ENCODE measurements around the gene SETDB2.

SETDB2 gene

GRCh38 chr13:49443704-49444523 lies at the start of gene SETDB2, which contains the start of gene CAB39L:
Gene SETDB2, plus strand, starts transcription at chr13:49444274. Its CDS starts 7,620 bp downstream, at chr13:49451894.
Gene CAB39L, minus strand, starts transcription at chr13:49444064. Its CDS starts 61,154 bp downstream, at chr13:49382910.
- peak; percentile 97 to 98 for DNase-seq

- no peak for DNase-seq
Observed at GRCh38 chr13:49395451-49395865, 48.6 kb upstream of the SETDB2 start.

- DNase-seq = no peak
Observed at GRCh38 chr13:49395878-49396380, 48.1 kb upstream of the SETDB2 start.

- no peak for DNase-seq
Observed at GRCh38 chr13:49399801-49400472, 44.1 kb upstream of the SETDB2 start.

GRCh38 chr13:49400755-49401659 lies 43.1 kb upstream of the SETDB2 start:
- no peak for DNase-seq

GRCh38 chr13:49403996-49404702 lies 39.9 kb upstream of the SETDB2 start:
- DNase-seq = no peak

GRCh38 chr13:49404703-49405020 lies 39.4 kb upstream of the SETDB2 start:
- no peak for DNase-seq

- no peak for DNase-seq
Observed at GRCh38 chr13:49407068-49407467, 37.0 kb upstream of the SETDB2 start.

GRCh38 chr13:49407936-49408335 lies 36.1 kb upstream of the SETDB2 start:
- DNase-seq = no peak

GRCh38 chr13:49409008-49409407 lies 35.1 kb upstream of the SETDB2 start:
- no peak for DNase-seq

GRCh38 chr13:49410006-49410405 lies 34.1 kb upstream of the SETDB2 start:
- no peak for DNase-seq

GRCh38 chr13:49410477-49410876 lies 33.6 kb upstream of the SETDB2 start:
- no peak for DNase-seq

GRCh38 chr13:49411353-49411752 lies 32.7 kb upstream of the SETDB2 start:
- DNase-seq = no peak

- no peak for DNase-seq
Observed at GRCh38 chr13:49412749-49413148, 31.3 kb upstream of the SETDB2 start.

- DNase-seq = no peak
Observed at GRCh38 chr13:49417161-49417560, 26.9 kb upstream of the SETDB2 start.

GRCh38 chr13:49418206-49418605 lies 25.9 kb upstream of the SETDB2 start:
- no peak for DNase-seq

- no peak for DNase-seq
Observed at GRCh38 chr13:49419276-49419675, 24.8 kb upstream of the SETDB2 start.

GRCh38 chr13:49421391-49421790 lies 22.7 kb upstream of the SETDB2 start:
- peak in 1 of 2 donors; percentile 12 for DNase-seq

- no peak for DNase-seq
Observed at GRCh38 chr13:49424011-49424560, 20.0 kb upstream of the SETDB2 start.

- no peak for DNase-seq
Observed at GRCh38 chr13:49428041-49428763, 15.9 kb upstream of the SETDB2 start.

GRCh38 chr13:49429121-49429520 lies 15.0 kb upstream of the SETDB2 start:
- DNase-seq = no peak

Measured in activated CD4-positive, alpha-beta T cell treated with anti-CD3 and anti-CD28 coated beads for 4 hours (primary cell).